GM21423 (cell line): ENCODE data around the gene PROZ.
A peak's percentile ranks its signal among the peaks of the same experiment; 100 is the strongest.

Experiments used
- ATAC-seq: cut with Tn5 transposase; IDR thresholded peaks from one replicate; pipeline ENCODE4 v1.9.1; 2021; ENCODE audit warnings: mild to moderate bottlenecking, moderate library complexity; ENCODE audit not compliant: unreplicated experiment

Gene PROZ

GRCh38 chr13:113203507-113204377 lies 45.3 kb downstream of the PROZ start:
- ATAC-seq: no peak

DNA sequence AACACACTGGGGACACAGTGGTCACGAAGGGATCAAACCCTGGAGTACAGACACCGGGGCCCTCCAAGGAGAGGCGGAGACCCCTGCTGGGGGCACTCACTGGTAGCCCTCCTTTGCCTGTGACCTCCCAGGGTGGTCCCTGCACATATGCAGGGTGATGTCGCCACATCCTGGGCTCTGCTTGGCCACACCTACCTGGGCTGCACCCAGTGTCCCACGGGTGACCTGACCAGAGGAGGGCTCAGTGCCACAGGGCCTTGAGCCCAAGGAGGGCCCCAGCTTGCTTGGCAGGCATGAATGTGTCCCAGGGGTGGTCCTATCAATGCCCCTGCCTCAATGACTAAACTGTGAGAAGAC lies 45.9 kb downstream of the PROZ start:
- no peak for ATAC-seq

GRCh38 chr13:113205428-113205931 lies 47.0 kb downstream of the PROZ start:
- no peak for ATAC-seq

- no peak for ATAC-seq
Measured at GRCh38 chr13:113207460-113207859, 49.0 kb downstream of the PROZ start.

- peak; percentile 8 for ATAC-seq
Measured at GRCh38 chr13:113207890-113208420, 49.5 kb downstream of the PROZ start.

DNA sequence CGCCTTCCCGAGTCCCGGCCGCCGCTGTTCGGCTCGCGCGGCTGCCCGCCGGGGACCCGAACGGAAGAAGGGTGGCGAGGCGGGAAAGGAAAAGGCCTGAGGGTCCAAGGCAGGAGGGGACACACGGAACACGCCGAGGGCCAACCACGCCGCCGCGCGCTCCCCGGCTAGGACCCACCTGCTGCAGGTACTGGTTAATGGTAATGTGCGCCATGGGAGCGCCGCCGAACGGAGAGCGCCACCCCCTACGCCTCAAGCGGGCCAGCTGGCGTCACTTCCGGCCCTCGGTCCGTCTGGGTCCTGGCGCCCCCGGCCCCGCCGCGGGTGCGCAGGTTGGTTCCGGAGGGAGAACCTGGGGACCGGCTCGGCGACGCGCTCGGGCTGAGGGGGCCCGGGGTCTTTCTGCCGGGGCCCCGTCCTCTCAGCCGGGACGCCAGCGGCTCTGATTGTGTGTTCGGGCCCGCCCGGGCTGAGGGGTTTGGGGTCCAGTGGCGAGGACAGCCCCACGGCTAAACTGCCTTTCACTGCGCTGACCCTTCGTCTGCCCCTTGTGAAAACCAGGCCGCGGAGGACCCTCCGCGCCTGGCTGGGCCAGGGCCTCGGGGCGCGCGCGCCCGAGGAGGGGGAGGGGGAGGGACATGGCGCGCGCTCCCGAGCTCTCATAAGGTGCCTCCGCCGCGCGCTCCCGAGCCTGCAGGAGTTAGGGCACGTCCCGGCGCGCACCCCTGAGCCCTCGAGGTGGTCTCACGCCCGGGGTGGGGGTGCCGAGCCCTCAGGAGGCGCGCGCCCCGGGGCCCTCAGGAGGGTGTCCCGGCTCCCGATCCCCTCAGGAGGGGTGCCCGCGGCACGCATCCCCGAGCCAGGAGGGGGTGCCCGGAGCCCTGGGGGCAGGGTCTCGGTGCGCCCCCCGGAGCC lies 50.2 kb downstream of the PROZ start, which contains the start of gene PCID2:
Gene PCID2, minus strand, starts transcription at position 249 of the 915 bp plus-strand sequence. Its CDS starts 35 bp downstream, at position 214.
- peak; percentile 71 for ATAC-seq

DNA sequence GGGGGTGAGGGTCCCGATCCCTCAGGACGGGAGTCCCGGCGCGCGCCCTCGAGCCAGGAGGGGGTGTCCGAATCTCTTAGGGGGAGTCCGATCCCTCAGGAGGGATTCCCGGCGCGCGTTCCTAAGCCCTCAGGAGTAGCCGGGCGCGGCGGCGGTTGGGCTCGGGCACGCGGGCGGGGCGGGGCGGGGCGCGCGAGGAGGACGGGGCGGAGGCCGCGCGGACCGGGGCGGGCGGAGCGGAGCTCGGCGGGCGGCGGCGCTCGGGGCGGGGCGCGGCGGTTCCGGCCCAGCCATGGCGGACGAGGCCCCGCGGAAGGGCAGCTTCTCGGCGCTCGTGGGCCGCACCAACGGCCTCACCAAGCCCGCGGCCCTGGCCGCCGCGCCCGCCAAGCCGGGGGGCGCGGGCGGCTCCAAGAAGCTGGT lies 50.9 kb downstream of the PROZ start, which contains the start of gene CUL4A:
Gene CUL4A, plus strand, starts transcription at position 278 of the 423 bp plus-strand sequence. Its CDS starts 15 bp downstream, at position 293.
- peak; percentile 35 for ATAC-seq

DNA sequence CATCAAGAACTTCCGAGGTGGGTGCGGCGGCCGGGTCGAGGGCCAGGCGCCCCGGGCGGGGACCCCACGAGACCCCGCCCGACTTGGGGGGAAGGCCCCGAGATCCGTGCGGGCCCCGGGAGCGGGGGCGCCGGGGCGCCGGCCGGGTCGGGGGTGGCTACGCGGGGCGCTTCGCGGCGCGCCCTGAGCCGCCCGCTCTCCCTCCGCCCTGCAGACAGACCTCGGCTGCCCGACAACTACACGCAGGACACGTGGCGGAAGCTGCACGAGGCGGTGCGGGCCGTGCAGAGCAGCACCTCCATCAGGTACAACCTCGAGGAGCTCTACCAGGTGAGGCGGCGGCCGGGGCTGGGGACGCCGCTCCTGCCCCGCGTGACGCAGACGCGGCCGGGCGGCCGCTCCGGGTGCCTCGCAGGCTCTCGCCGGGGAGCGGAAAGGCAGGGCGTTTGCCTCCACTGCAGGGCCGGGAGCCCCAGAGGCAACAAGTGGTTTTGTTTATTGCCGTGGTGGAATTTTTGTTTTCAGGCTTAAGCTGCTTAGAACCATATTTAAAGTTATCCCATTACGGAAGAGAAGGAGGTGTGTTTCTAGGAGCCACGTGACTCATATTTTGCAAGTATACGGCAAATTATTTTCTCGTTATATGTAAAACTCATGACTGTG lies 51.4 kb downstream of the PROZ start:
- ATAC-seq: peak; percentile 30

- ATAC-seq: no peak
Measured at GRCh38 chr13:113210833-113211232, 52.4 kb downstream of the PROZ start.

DNA sequence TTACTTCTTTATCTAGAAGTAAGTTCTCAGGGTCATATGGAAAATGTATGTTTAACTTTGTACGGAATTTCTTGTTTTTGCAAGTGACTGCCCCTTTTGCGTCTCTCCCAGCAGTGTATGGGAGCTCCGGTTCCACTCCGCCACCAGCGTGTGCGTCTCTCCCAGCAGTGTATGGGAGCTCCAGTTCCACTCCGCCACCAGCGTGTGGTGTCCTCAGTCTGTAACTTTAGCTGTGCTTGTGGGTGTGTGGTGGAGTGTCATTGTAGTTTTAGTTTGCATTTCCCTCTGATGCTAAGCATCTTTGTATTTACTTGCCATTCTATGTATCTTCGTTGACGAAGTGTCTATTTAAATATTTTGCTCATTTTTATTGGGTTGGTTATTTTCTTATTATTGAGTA lies 53.3 kb downstream of the PROZ start:
- ATAC-seq: no peak

DNA sequence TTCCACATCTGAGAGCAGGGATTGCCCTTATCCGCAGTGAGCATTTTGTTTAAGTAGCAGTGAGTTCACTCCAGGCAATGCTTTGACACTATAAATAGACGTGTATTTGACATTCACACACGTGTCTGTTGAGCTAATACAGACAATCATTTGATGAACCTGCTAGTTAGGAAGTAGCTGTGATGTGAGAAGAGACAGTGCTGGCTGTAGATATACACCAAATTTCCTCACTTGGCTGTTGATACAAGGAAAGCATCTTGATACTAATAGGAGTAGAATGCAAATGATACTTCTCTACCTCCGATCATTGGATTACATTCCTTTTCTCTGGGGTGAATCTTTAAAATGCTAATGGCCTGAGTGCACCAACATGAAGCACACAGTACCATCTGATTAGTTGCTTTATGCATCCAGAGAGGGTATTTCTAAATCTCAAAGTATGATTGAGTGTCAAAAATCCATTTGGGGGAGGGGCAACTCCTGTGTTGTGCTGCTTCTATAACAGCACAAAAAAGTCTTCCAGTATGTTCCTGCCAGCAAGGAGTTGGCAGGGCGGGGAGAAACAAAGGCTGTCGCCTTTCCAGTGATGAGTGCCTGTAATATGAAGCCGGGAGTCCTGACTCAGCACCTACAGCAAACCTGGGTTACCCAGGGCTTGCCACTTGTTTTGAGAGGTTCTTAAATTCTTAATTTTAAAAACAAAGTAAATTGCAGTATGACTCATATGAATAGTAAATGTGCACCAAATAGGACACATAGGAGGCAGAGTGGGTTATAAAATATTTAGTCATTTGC lies 58.0 kb downstream of the PROZ start:
- ATAC-seq: no peak

DNA sequence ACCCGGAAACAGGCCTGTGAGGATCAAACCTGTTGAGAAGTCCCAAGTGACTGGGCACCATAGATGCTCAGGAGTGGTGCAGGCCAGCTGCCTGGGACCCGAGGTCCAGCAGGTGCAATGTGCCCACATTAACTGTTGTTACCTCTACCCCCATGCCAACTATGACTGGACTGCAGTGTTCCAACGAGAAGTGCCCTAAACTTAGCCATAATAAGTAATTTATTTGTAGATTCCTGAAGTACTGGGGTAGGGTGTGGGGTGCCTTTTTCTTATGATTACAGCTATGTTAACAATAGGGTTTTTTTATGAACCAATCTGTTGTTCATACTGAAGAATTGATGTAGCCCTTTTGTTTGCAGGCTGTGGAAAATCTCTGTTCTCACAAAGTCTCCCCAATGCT lies 60.1 kb downstream of the PROZ start:
- ATAC-seq: no peak

DNA sequence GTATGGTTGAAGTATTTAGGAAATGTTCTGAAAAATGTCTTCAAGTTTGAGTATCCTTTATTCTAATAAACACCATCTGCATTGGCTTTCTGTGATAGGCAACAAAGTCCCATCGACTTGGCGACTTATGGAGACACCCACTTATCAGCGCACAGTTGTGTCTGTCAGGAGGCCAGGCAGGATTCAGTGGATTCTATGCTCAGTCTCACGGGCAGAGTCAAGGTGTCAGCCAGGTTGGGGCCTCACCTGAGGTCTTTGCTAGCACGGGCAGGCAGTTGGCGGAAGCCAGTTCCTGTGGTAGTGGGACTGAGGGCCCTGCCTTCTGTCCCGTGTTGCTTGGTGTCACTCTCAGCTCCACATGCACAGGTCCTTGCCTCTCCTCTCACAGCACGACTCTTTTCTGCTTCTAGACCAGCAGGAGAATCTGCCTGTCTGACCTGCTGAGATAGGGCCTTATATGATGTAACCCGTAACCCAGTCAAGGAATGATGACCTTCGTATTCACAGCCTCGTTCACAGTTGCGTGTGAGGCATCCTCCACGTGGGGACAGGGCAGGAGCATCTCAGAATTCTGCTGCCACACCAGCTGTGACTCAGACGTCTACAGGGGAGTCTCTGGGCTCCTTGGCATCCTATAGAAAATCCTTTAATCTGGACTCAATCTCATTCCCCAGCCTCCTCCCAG lies 61.0 kb downstream of the PROZ start:
- no peak for ATAC-seq

DNA sequence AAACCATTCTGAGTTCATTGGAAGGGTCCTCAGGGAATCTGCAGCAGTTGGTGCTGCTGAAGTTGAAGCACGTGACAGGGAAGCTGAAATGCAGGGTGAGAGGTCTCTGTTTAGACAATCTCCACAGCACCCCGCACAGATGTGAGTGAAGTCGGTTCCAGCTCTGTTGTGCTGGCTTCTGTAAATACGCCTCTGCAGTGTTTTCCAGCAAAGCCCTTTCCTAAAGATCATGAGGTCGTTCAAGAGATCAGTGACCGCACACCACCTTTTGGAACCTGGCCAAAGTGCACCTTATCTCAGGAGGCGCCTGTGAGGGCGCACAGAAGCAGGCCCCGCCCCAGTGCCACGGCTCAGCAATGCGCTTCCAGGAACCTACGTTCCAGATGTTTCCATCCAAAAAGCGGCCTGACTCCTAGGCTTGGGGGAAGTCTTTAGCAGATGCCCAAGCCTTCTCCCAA lies 61.7 kb downstream of the PROZ start:
- ATAC-seq: no peak

- no peak for ATAC-seq
Measured at GRCh38 chr13:113220877-113221276, 62.4 kb downstream of the PROZ start.
